Memory B cell (primary cell): Measurements from ENCODE around the gene DNAAF1.
"Not testable (repeated sequence)": the region's sequence is repeated elsewhere in the genome, so short reads cannot be mapped to it uniquely, and the experiment has no call there.

ENCODE experiments used
- ATAC-seq: fragments of 150-1000 bp; cut with Tn5 transposase; 2 replicates; pipeline ENCODE4 v1.10.0; 2021; ENCODE audit warnings: low read depth, mild to moderate bottlenecking, moderate library complexity
- DNase-seq, 2 donors: peaks; one replicate each; pipeline ENCODE4 v3.0.0; 2022; ENCODE audit warnings: low spot score in 2 of 2
- H3K27ac Mint-ChIP-seq: one replicate; pipeline ENCODE4 v1.8.0; 2022; ENCODE audit warnings: mild to moderate bottlenecking, moderate library complexity, mixed read lengths
- H3K27me3 Mint-ChIP-seq: one replicate; pipeline ENCODE4 v1.8.0; 2022; ENCODE audit warnings: mixed read lengths
- H3K36me3 Mint-ChIP-seq: one replicate; pipeline ENCODE4 v1.8.0; 2022; ENCODE audit warnings: mild to moderate bottlenecking, mixed read lengths
- H3K4me1 Mint-ChIP-seq: one replicate; pipeline ENCODE4 v1.8.0; 2022; ENCODE audit warnings: mixed read lengths
- H3K4me3 Mint-ChIP-seq: one replicate; pipeline ENCODE4 v1.8.0; 2022; ENCODE audit warnings: mild to moderate bottlenecking, moderate library complexity, mixed read lengths
- H3K9me3 Mint-ChIP-seq: one replicate; pipeline ENCODE4 v1.8.0; 2022; ENCODE audit warnings: mixed read lengths

Gene DNAAF1

GRCh38 chr16:84144859-84145639, at the start of gene DNAAF1, which contains the start of gene HSDL1:
Gene DNAAF1, plus strand, starts transcription at chr16:84145308. Its CDS starts 133 bp downstream, at chr16:84145441.
Gene HSDL1, minus strand, starts transcription at chr16:84145177. Its CDS starts 13,856 bp downstream, at chr16:84131321.
- H3K4me1 Mint-ChIP-seq = peaks cover 8% of the 10 kb centered on the region
- H3K4me3 Mint-ChIP-seq = peak within 1 kb of the TSS; percentile 93
- no peaks in the 10 kb centered on the region for H3K9me3 Mint-ChIP-seq
- peak; percentile 96 for DNase-seq
- peak; percentile 85 for ATAC-seq
- peaks cover 4% of the 10 kb centered on the region for H3K27me3 Mint-ChIP-seq
- peaks cover 2% of the 10 kb centered on the region for H3K36me3 Mint-ChIP-seq
- peak within 1 kb of the TSS; percentile 92 for H3K27ac Mint-ChIP-seq

- no peaks in the 10 kb centered on the region for H3K27me3 Mint-ChIP-seq
- no peaks in the 10 kb centered on the region for H3K9me3 Mint-ChIP-seq
- ATAC-seq (no peak), DNase-seq (no peak)
- H3K4me3 Mint-ChIP-seq = no peak overlapping the region
- no peak overlapping the region for H3K27ac Mint-ChIP-seq
- H3K4me1 Mint-ChIP-seq = no peaks in the 10 kb centered on the region
- peaks cover 43% of the 10 kb centered on the region for H3K36me3 Mint-ChIP-seq
These were observed 49.6 kb upstream of the DNAAF1 start for GRCh38 chr16:84095466-84095865.

- ATAC-seq (no peak), DNase-seq (no peak)
- H3K27ac Mint-ChIP-seq = no peak overlapping the region
- H3K4me3 Mint-ChIP-seq = no peak overlapping the region
- no peaks in the 10 kb centered on the region for H3K27me3 Mint-ChIP-seq
- no peaks in the 10 kb centered on the region for H3K4me1 Mint-ChIP-seq
- no peaks in the 10 kb centered on the region for H3K9me3 Mint-ChIP-seq
- H3K36me3 Mint-ChIP-seq = peaks cover 41% of the 10 kb centered on the region
These were observed 48.6 kb upstream of the DNAAF1 start for GRCh38 chr16:84096447-84097005.

- H3K27ac Mint-ChIP-seq = no peak overlapping the region
- no peak overlapping the region for H3K4me3 Mint-ChIP-seq
- ATAC-seq = no peak
- DNase-seq = no peak
- H3K9me3 Mint-ChIP-seq = no peaks in the 10 kb centered on the region
- peaks cover 26% of the 10 kb centered on the region for H3K36me3 Mint-ChIP-seq
- H3K27me3 Mint-ChIP-seq = no peaks in the 10 kb centered on the region
- peaks cover 5% of the 10 kb centered on the region for H3K4me1 Mint-ChIP-seq
These were observed 46.2 kb upstream of the DNAAF1 start for GRCh38 chr16:84098939-84099338.

DNA sequence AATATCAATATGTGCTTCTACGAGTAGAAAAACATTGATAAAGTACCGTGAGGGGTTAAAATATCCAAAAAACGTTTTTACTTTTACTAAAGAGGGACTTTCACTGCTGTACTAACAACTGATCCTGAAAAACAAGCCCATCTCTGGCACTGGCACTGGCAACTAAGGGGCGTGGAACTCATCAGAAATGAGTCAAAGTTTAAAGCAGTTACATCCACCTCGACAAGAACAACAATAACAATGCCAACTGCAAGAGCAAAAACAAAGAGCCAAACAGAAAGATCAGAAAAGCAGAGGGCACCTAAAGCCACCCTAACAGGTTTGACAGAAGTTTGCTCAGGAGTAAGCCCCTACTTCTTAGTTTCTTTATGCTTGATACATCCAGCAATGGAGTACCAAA, 41.4 kb upstream of the DNAAF1 start:
- Mint-ChIP-seq H3K4me3 (no peak overlapping the region), H3K4me1 (peaks cover 26% of the 10 kb centered on the region), H3K27ac (peak overlapping the region; percentile 16), H3K36me3 (peaks cover 18% of the 10 kb centered on the region), H3K9me3 (no peaks in the 10 kb centered on the region), H3K27me3 (no peaks in the 10 kb centered on the region)
- ATAC-seq = no peak
- no peak for DNase-seq

DNA sequence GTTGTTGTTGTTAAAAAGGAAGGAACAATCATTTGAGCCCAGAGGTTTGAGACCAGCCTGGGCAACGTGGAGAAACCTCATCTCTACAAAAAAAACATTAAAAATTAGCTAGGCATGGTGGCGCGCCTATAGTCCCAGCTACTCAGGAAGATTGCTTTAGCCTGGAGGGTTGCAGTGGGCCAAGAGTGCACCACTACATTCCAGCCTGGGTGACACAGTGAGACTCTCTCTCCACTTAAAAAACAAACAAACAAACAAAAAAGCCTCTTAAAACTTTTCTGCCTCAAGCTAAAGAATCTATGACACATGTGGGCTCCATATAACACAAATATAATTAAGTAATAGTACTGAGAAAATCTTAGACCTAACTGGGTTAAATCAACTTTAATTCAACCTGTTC, 40.9 kb upstream of the DNAAF1 start:
- Mint-ChIP-seq H3K4me1 (peaks cover 29% of the 10 kb centered on the region), H3K9me3 (no peaks in the 10 kb centered on the region), H3K27me3 (no peaks in the 10 kb centered on the region), H3K36me3 (peaks cover 19% of the 10 kb centered on the region), H3K27ac (no peak overlapping the region), H3K4me3 (no peak overlapping the region)
- no peak for DNase-seq
- ATAC-seq = no peak

GRCh38 chr16:84105301-84105815, 39.8 kb upstream of the DNAAF1 start:
- H3K9me3 Mint-ChIP-seq = no peaks in the 10 kb centered on the region
- DNase-seq (no peak), ATAC-seq (no peak)
- H3K4me1 Mint-ChIP-seq = peaks cover 29% of the 10 kb centered on the region
- no peaks in the 10 kb centered on the region for H3K27me3 Mint-ChIP-seq
- peaks cover 20% of the 10 kb centered on the region for H3K36me3 Mint-ChIP-seq
- no peak overlapping the region for H3K4me3 Mint-ChIP-seq
- peak overlapping the region; percentile 56 for H3K27ac Mint-ChIP-seq

GRCh38 chr16:84105948-84106740, 39.0 kb upstream of the DNAAF1 start:
- ATAC-seq = no peak
- H3K27ac Mint-ChIP-seq = peak overlapping the region; percentile 56
- H3K9me3 Mint-ChIP-seq = no peaks in the 10 kb centered on the region
- no peak overlapping the region for H3K4me3 Mint-ChIP-seq
- peaks cover 18% of the 10 kb centered on the region for H3K36me3 Mint-ChIP-seq
- H3K27me3 Mint-ChIP-seq = no peaks in the 10 kb centered on the region
- DNase-seq = no peak
- peaks cover 36% of the 10 kb centered on the region for H3K4me1 Mint-ChIP-seq

DNA sequence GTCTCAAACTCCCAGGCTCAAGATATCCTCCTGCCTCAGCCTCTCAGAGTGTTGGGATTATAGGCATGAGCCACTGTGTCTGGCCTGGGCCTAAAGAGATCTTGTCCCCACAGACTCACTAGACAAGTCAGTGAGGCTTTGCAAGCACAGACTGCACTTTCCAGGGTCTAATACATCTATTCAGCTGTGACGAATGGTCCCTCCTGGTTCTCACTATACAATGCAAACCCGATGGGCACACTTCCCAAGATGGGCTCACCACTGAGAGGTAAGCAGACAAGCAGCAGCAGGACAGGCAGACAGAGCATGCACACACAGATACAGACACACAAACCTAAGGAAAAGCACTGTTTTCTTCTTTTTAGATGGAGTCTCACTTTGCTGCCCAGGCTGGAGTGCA, 37.2 kb upstream of the DNAAF1 start:
- no peak overlapping the region for H3K4me3 Mint-ChIP-seq
- H3K27me3 Mint-ChIP-seq = no peaks in the 10 kb centered on the region
- H3K27ac Mint-ChIP-seq = no peak overlapping the region
- peaks cover 38% of the 10 kb centered on the region for H3K4me1 Mint-ChIP-seq
- no peaks in the 10 kb centered on the region for H3K9me3 Mint-ChIP-seq
- DNase-seq (no peak), ATAC-seq (no peak)
- peaks cover 15% of the 10 kb centered on the region for H3K36me3 Mint-ChIP-seq

- no peak overlapping the region for H3K4me3 Mint-ChIP-seq
- DNase-seq (no peak), ATAC-seq (no peak)
- H3K27me3 Mint-ChIP-seq = no peaks in the 10 kb centered on the region
- no peak overlapping the region for H3K27ac Mint-ChIP-seq
- H3K4me1 Mint-ChIP-seq = peaks cover 38% of the 10 kb centered on the region
- H3K36me3 Mint-ChIP-seq = peaks cover 15% of the 10 kb centered on the region
- H3K9me3 Mint-ChIP-seq = no peaks in the 10 kb centered on the region
These were observed 35.3 kb upstream of the DNAAF1 start for GRCh38 chr16:84109598-84110335.

DNA sequence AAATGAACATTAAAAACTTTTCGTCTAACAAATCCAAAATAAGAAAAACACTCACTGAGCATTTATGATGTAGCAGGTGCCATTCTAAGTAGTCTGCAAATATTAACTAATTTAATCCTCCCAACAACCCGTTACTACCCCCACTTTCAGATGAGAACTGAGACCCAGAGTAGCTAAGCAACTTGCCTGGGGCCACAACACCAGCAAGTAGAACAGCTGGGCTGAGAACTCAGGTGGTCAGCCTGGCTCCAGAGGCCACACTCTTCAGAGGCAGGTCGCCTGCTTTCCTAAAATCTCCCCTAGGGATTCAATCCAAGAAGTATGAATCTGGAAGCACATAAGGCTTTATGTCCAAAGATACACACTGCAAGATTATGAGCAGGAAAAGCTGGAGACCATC, 34.6 kb upstream of the DNAAF1 start:
- peaks cover 13% of the 10 kb centered on the region for H3K36me3 Mint-ChIP-seq
- peaks cover 35% of the 10 kb centered on the region for H3K4me1 Mint-ChIP-seq
- no peak overlapping the region for H3K27ac Mint-ChIP-seq
- no peaks in the 10 kb centered on the region for H3K9me3 Mint-ChIP-seq
- no peaks in the 10 kb centered on the region for H3K27me3 Mint-ChIP-seq
- DNase-seq = no peak
- no peak for ATAC-seq
- H3K4me3 Mint-ChIP-seq = no peak overlapping the region

- H3K27me3 Mint-ChIP-seq = no peaks in the 10 kb centered on the region
- no peak overlapping the region for H3K4me3 Mint-ChIP-seq
- H3K9me3 Mint-ChIP-seq = no peaks in the 10 kb centered on the region
- no peak for DNase-seq
- H3K36me3 Mint-ChIP-seq = peaks cover 9% of the 10 kb centered on the region
- no peak overlapping the region for H3K27ac Mint-ChIP-seq
- H3K4me1 Mint-ChIP-seq = peaks cover 31% of the 10 kb centered on the region
- ATAC-seq = no peak
These were observed 33.6 kb upstream of the DNAAF1 start for GRCh38 chr16:84111525-84111924.

- H3K4me1 Mint-ChIP-seq = peaks cover 28% of the 10 kb centered on the region
- H3K27me3 Mint-ChIP-seq, H3K36me3 Mint-ChIP-seq, H3K27ac Mint-ChIP-seq, DNase-seq, H3K9me3 Mint-ChIP-seq, ATAC-seq, H3K4me3 Mint-ChIP-seq: not testable (repeated sequence)
These were observed 33.2 kb upstream of the DNAAF1 start for GRCh38 chr16:84111949-84112348.
